Keratinocyte (primary cell): Measurements from ENCODE around the gene ANXA11.

Experiments
- EZH2 ChIP-seq: IDR thresholded peaks from one replicate; pipeline ENCODE4 v1.6.1; 2012; ENCODE audit warnings: inconsistent platforms, mild to moderate bottlenecking, low read length, moderate library complexity
- TF ChIP-seq, protein P1 (sequence below), 3 experiments: IDR thresholded peaks in 1 of 3; conservative IDR thresholded peaks in 1 of 3; optimal IDR thresholded peaks in 1 of 3; 2 replicates in 2 of 3; 3 replicates in 1 of 3; pipeline versions ENCODE3 to v1.5.1; 2011; ENCODE audit warnings: low read length in 3 of 3, mild to moderate bottlenecking in 3 of 3, moderate library complexity in 2 of 3, control low read depth in 1 of 3, inconsistent platforms in 1 of 3; ENCODE audit not compliant: insufficient read depth in 2 of 3; ENCODE audit errors: extremely low read depth in 1 of 3

DNA sequence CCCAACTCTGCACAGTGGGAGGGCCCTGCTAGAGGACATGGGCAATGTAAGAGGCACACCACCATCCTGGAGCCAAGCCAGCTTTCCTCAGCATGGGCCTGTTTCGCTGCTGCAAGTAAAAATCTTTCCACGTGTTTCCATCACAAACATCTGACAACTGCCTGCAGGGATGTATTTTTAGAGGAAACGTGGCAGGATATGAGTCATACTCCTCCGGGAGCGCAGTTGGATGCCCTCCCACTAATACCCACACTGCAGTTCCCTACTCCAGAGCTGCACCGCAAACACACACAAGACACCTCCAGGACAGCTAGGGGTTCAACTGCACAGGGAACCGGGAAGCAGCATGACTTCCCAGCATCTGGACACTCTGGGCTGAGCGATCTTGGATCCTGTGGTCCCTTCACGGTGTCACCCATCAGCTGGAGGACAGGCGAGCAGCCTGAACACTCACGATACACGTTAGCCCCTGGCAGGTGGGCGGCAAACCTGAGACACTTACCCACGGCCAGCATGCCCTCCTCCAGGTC lies 46.7 kb downstream of the ANXA11 start:
- TF ChIP-seq, protein P1, sequence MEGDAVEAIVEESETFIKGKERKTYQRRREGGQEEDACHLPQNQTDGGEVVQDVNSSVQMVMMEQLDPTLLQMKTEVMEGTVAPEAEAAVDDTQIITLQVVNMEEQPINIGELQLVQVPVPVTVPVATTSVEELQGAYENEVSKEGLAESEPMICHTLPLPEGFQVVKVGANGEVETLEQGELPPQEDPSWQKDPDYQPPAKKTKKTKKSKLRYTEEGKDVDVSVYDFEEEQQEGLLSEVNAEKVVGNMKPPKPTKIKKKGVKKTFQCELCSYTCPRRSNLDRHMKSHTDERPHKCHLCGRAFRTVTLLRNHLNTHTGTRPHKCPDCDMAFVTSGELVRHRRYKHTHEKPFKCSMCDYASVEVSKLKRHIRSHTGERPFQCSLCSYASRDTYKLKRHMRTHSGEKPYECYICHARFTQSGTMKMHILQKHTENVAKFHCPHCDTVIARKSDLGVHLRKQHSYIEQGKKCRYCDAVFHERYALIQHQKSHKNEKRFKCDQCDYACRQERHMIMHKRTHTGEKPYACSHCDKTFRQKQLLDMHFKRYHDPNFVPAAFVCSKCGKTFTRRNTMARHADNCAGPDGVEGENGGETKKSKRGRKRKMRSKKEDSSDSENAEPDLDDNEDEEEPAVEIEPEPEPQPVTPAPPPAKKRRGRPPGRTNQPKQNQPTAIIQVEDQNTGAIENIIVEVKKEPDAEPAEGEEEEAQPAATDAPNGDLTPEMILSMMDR (optimal IDR thresholded peaks at IDR 0.05 in 1 of 3, IDR thresholded peaks at IDR 0.05 in 1 of 3, conservative IDR thresholded peaks at IDR 0.05 in 1 of 3; ENCODE audit: extremely low read depth in 1 of 3, insufficient read depth in 2 of 3, low read length in 3 of 3) = no peak
- TF ChIP-seq EZH2 = no peak
